ENCODE measurements around the gene PPIL3. TPM values are rescaled to one million over a fixed set of nuclear protein-coding genes. Genes with fewer than 3 reads are reported as not detected.
A peak's percentile ranks its signal among the peaks of the same experiment; 100 is the strongest.

The PPIL3 gene
- total and polyA plus RNA-seq, 2 donors (not counting 1 experiment from before 2014, with no cell fraction given) = 57.9 to 61.4 TPM

- Histone ChIP-seq H3K36me3 (replicated peaks in 1 of 2; ENCODE audit: control extremely low read depth in 1 of 2, control insufficient read depth in 1 of 2, extremely low read depth in 1 of 2, insufficient read depth in 2 of 2, low read length in 1 of 2) (peaks cover 17 to 54% of the 10 kb centered on the region in 2 experiments), H2AFZ (ENCODE audit: insufficient read depth, low read depth, low read length, poor library complexity, severe bottlenecking) (no peak overlapping the region), H3K4me1 (ENCODE audit: control insufficient read depth in 2 of 2, insufficient read depth in 2 of 2, low read length in 2 of 2) (no peaks in the 10 kb centered on the region), H3K27ac (ENCODE audit: low read length in 2 of 2) (no peak overlapping the region), H3K4me3 (ENCODE audit: control extremely low read depth in 1 of 5, extremely low read depth in 1 of 5, insufficient read depth in 1 of 5, low read depth in 2 of 5, low read length in 4 of 5) (no peak overlapping the region), H3K9me3 (ENCODE audit: control extremely low read depth in 1 of 3, control insufficient read depth in 2 of 3, insufficient read depth in 1 of 3, low read length in 2 of 3) (no peaks in the 10 kb centered on the region), H3K9ac (ENCODE audit: low read length) (no peak overlapping the region), H3K4me2 (replicated peaks; ENCODE audit: low read depth, low read length, poor library complexity, severe bottlenecking) (no peak overlapping the region), H3K79me2 (ENCODE audit: control insufficient read depth, insufficient read depth, low read length) (peaks cover 16% of the 10 kb centered on the region), H3K27me3 (replicated peaks in 1 of 4; ENCODE audit: control extremely low read depth in 1 of 4, control insufficient read depth in 3 of 4, insufficient read depth in 4 of 4, low read length in 3 of 4) (no peaks in the 10 kb centered on the region), H4K20me1 (ENCODE audit: control insufficient read depth, insufficient read depth, low read length, poor library complexity, severe bottlenecking) (peaks cover 29% of the 10 kb centered on the region)
- DNase-seq (no peak), ATAC-seq (ENCODE audit: low read depth) (no peak)
- Mint-ChIP-seq H3K27ac (peak overlapping the region; percentile 53), H3K27me3 (no peaks in the 10 kb centered on the region), H3K9me3 (ENCODE audit: insufficient read depth) (no peaks in the 10 kb centered on the region), H3K4me1 (no peaks in the 10 kb centered on the region), H3K4me3 (no peak overlapping the region)
- CTCF ChIA-PET = interaction anchor here (0.7 kb wide), 1 partner anchor 9 kb away, joined by 3 read pairs; no protein-coding TSS in a partner anchor
- POLR2A ChIA-PET = no interaction called here
- WGBS (ENCODE audit: insufficient coverage) = 96% methylated on average over 9 of the region's 14 CpGs
- intact Hi-C loops (cut with micrococcal nuclease) = no loop called here
- TF ChIP-seq CTCF (IDR thresholded peaks at IDR 0.05) (no peak), EZH2 (IDR thresholded peaks at IDR 0.05; ENCODE audit: borderline replicate concordance, insufficient read depth, low read depth, low read length, poor library complexity, severe bottlenecking) (no peak)
These were observed 38.2 kb downstream of the PPIL3 start for GRCh38 chr2:200850512-200851256.

DNA sequence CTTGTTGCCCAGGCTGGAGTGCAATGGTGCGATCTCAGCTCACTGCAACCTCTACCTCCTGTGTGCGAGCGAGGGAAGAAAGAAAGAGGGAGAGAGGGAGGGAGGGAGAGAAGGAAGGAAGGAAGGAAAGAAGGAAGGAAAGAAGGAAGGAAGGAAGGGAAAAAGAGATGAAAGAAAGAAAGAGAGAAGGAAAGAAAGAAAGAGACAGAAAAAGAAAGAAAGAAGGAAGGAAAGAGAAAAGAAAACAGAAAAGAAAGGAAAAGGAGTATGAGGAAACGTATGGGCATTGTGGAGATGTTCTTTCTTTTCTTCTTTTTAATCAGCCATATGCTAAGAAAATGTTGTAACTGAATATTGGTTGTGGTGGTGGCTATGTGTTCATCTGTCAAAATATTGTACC lies 40.9 kb downstream of the PPIL3 start:
- Mint-ChIP-seq H3K4me3 (no peak overlapping the region), H3K4me1 (no peaks in the 10 kb centered on the region), H3K27me3 (no peaks in the 10 kb centered on the region), H3K9me3 (ENCODE audit: insufficient read depth) (no peaks in the 10 kb centered on the region), H3K27ac (no peak overlapping the region)
- Histone ChIP-seq H3K79me2 (ENCODE audit: control insufficient read depth, insufficient read depth, low read length) (peaks cover 4% of the 10 kb centered on the region), H3K27ac (ENCODE audit: low read length in 2 of 2) (no peak overlapping the region), H2AFZ (ENCODE audit: insufficient read depth, low read depth, low read length, poor library complexity, severe bottlenecking) (no peak overlapping the region), H3K4me1 (ENCODE audit: control insufficient read depth in 2 of 2, insufficient read depth in 2 of 2, low read length in 2 of 2) (no peaks in the 10 kb centered on the region), H3K4me3 (ENCODE audit: control extremely low read depth in 1 of 5, extremely low read depth in 1 of 5, insufficient read depth in 1 of 5, low read depth in 2 of 5, low read length in 4 of 5) (no peak overlapping the region), H3K27me3 (replicated peaks in 1 of 4; ENCODE audit: control extremely low read depth in 1 of 4, control insufficient read depth in 3 of 4, insufficient read depth in 4 of 4, low read length in 3 of 4) (no peaks in the 10 kb centered on the region), H3K9me3 (ENCODE audit: control extremely low read depth in 1 of 3, control insufficient read depth in 2 of 3, insufficient read depth in 1 of 3, low read length in 2 of 3) (no peaks in the 10 kb centered on the region), H4K20me1 (ENCODE audit: control insufficient read depth, insufficient read depth, low read length, poor library complexity, severe bottlenecking) (peaks cover 4% of the 10 kb centered on the region), H3K36me3 (replicated peaks in 1 of 2; ENCODE audit: control extremely low read depth in 1 of 2, control insufficient read depth in 1 of 2, extremely low read depth in 1 of 2, insufficient read depth in 2 of 2, low read length in 1 of 2) (peaks cover 11 to 27% of the 10 kb centered on the region in 2 experiments), H3K9ac (ENCODE audit: low read length) (no peak overlapping the region), H3K4me2 (replicated peaks; ENCODE audit: low read depth, low read length, poor library complexity, severe bottlenecking) (no peak overlapping the region)
- CTCF ChIA-PET = interaction anchor here (1.0 kb wide), 1 partner anchor 10 kb away, joined by 3 read pairs; no protein-coding TSS in a partner anchor
- no peak for TF ChIP-seq EZH2 (IDR thresholded peaks at IDR 0.05; ENCODE audit: borderline replicate concordance, insufficient read depth, low read depth, low read length, poor library complexity, severe bottlenecking)
- peak; percentile 11 for TF ChIP-seq CTCF (IDR thresholded peaks at IDR 0.05)
- intact Hi-C loops (cut with micrococcal nuclease) = no loop called here
- DNase-seq (no peak), ATAC-seq (ENCODE audit: low read depth) (no peak)
- POLR2A ChIA-PET = interaction anchor here (0.7 kb wide), 1 partner anchor 270 kb away, joined by 5 read pairs; no protein-coding TSS in a partner anchor
- WGBS (ENCODE audit: insufficient coverage) = no CpG with 5 or more reads among the region's 4 CpGs

Data from B cell (primary cell).